H1 (cell line): ENCODE measurements around the gene CTCF. TPM values are rescaled to one million over a fixed set of nuclear protein-coding genes. Genes with fewer than 3 reads are reported as not detected.

Experiments used
- ATF3 ChIP-seq: IDR thresholded peaks from 2 replicates; pipeline ENCODE4 v1.6.1; 2011; ENCODE audit warnings: low read depth, mild to moderate bottlenecking, low read length; ENCODE audit not compliant: insufficient read depth
- BRCA1 ChIP-seq: IDR thresholded peaks from 2 replicates; pipeline ENCODE4 v1.6.1; 2012; ENCODE audit warnings: low read depth, low read length, improper control_type of control experiment
- CBX5 ChIP-seq: fragments of 300-800, 300-1000 bp; sonication (generic); IDR thresholded peaks from 2 replicates; pipeline ENCODE4 v1.7.1; 2016; ENCODE audit warnings: antibody characterized with exemption, low read length, low read depth
- CEBPB ChIP-seq: IDR thresholded peaks from 2 replicates; pipeline ENCODE4 v1.6.1; 2012; ENCODE audit warnings: low read depth, low read length
- CHD2 ChIP-seq: IDR thresholded peaks from 2 replicates; pipeline ENCODE4 v1.6.1; 2012; ENCODE audit warnings: low read length, improper control_type of control experiment
- CREB1 ChIP-seq: IDR thresholded peaks from 2 replicates; pipeline ENCODE4 v1.6.1; 2012; ENCODE audit warnings: inconsistent platforms
- CTBP2 ChIP-seq: IDR thresholded peaks from 2 replicates; pipeline ENCODE4 v1.7.0; 2011; ENCODE audit warnings: borderline replicate concordance, mild to moderate bottlenecking, moderate library complexity, mixed read lengths, low read length; ENCODE audit not compliant: insufficient read depth, insufficient read length
- E2F6 ChIP-seq: IDR thresholded peaks from 2 replicates; pipeline ENCODE4 v1.6.1; 2012; ENCODE audit warnings: inconsistent platforms
- EGR1 ChIP-seq: IDR thresholded peaks from 2 replicates; pipeline ENCODE4 v1.6.1; 2011; ENCODE audit warnings: low read depth, low read length, borderline replicate concordance
- HDAC6 ChIP-seq: IDR thresholded peaks from one replicate; pipeline ENCODE4 v1.7.1; 2012; ENCODE audit warnings: low read depth, mild to moderate bottlenecking, inconsistent platforms, low read length, moderate library complexity
- JUND ChIP-seq: IDR thresholded peaks from 2 replicates; pipeline ENCODE4 v1.6.1; 2011; ENCODE audit warnings: mild to moderate bottlenecking, improper control_type of control experiment, low read length
- MAX ChIP-seq: IDR thresholded peaks from 2 replicates; pipeline ENCODE4 v1.6.1; 2012; ENCODE audit warnings: inconsistent platforms
- RBBP5 ChIP-seq: IDR thresholded peaks from 2 replicates; pipeline ENCODE4 v1.7.1; 2012; ENCODE audit warnings: low read depth, mild to moderate bottlenecking, inconsistent platforms, low read length, moderate library complexity, borderline replicate concordance
- RNF2 ChIP-seq: fragments of 200-900, 300-1000 bp; sonication (generic); IDR thresholded peaks from 2 replicates; pipeline ENCODE4 v1.7.1; 2016; ENCODE audit warnings: borderline replicate concordance, low read depth, mild to moderate bottlenecking, antibody characterized with exemption, low read length; ENCODE audit not compliant: poor library complexity, severe bottlenecking; ENCODE audit errors: missing control alignments
- SAP30 ChIP-seq: fragments of 300-600 bp; sonication (generic); IDR thresholded peaks from 2 replicates; pipeline ENCODE4 v1.7.1; 2012; ENCODE audit warnings: low read length, moderate library complexity, mild to moderate bottlenecking, inconsistent platforms; ENCODE audit not compliant: insufficient read depth, insufficient replicate concordance
- SP4 ChIP-seq: IDR thresholded peaks from 2 replicates; pipeline ENCODE4 v1.6.1; 2012; ENCODE audit warnings: low read length, inconsistent platforms
- SUZ12 ChIP-seq: fragments of 200-600 bp; sonication (generic); IDR thresholded peaks from 2 replicates; pipeline ENCODE4 v1.6.1; 2012; ENCODE audit warnings: mild to moderate bottlenecking, inconsistent platforms, low read length, moderate library complexity, mixed read lengths
- TBP ChIP-seq: IDR thresholded peaks from 2 replicates; pipeline ENCODE4 v1.6.1; 2011; ENCODE audit warnings: low read depth, low read length, improper control_type of control experiment
- TCF12 ChIP-seq: IDR thresholded peaks from 2 replicates; pipeline ENCODE4 v1.6.1; 2011; ENCODE audit warnings: low read depth, mild to moderate bottlenecking, low read length
- TEAD4 ChIP-seq: IDR thresholded peaks from 2 replicates; pipeline ENCODE4 v1.6.1; 2012; ENCODE audit warnings: low read depth, low read length, inconsistent platforms, mixed read lengths
- USF2 ChIP-seq: IDR thresholded peaks from 2 replicates; pipeline ENCODE4 v1.6.1; 2011; ENCODE audit warnings: low read length, improper control_type of control experiment
- polyA plus RNA-seq, 7 experiments: library from polyadenylated mRNA; depleted of rRNA in 3 of 7; stranded (reverse) in 5 of 7; unstranded in 2 of 7; fragments of >200 nt in 5 of 7; fragments of 200-250 nt in 2 of 7; gene quantifications; 1 replicate in 5 of 7; 2 replicates in 1 of 7; 4 replicates in 1 of 7; pipeline versions ENCODE4 v1.2.1 to v1.2.3, GENCODE V29; 2011 to 2013; ENCODE audit warnings: missing spikeins in 2 of 7, mixed read lengths in 2 of 7
- total RNA-seq: library from RNA; stranded (reverse); fragmentation: NEBNext Ultra II Directional; extraction: Animal tissue kit (Norgen Biotek cat#: 25700); gene quantifications from 2 replicates; pipeline ENCODE4 v1.2.1, GENCODE V29; 2021

The CTCF gene
- total and polyA plus RNA-seq, 2 of the 8 experiments (the other 6 are each of a cell fraction or from before 2014, with no cell fraction given) = 32.4 to 66.0 TPM

- peak; percentile 73 for TF ChIP-seq CHD2
- 0 out of 2 replicates have a peak, but pooled peaks have one; percentile 18 for TF ChIP-seq RBBP5
- TF ChIP-seq USF2 = no peak
- TF ChIP-seq BRCA1 = peak; percentile 30; the same call in 1 of the 2 replicates
- TF ChIP-seq RNF2 = no peak
- no peak for TF ChIP-seq HDAC6
- TF ChIP-seq CREB1 = no peak
- no peak for TF ChIP-seq CEBPB
- peak; percentile 40; the same call in 1 of the 2 replicates for TF ChIP-seq TBP
- no peak for TF ChIP-seq ATF3
- TF ChIP-seq SUZ12 = no peak
- TF ChIP-seq E2F6 = no peak
- TF ChIP-seq TCF12 = 0 out of 2 replicates have a peak, but pooled peaks have one; percentile 1
- TF ChIP-seq JUND = no peak
- TF ChIP-seq TEAD4 = no peak
- TF ChIP-seq SAP30 = peak; percentile 74
- TF ChIP-seq MAX = peak; percentile 55
- no peak for TF ChIP-seq SP4
- TF ChIP-seq CTBP2 = no peak
- no peak for TF ChIP-seq EGR1
- TF ChIP-seq CBX5 = no peak
- TF ChIP-seq, all 59 proteins: peak for 8
These were observed 98.9 kb downstream of the CTCF start (continued) for GRCh38 chr16:67661101-67661761.
